A549 (cell line): ENCODE results near the gene NBR1.

Source experiments
- ATOH8 ChIP-seq: fragments of 250-450 bp; sonication (Bioruptor Pico); IDR thresholded peaks from 2 replicates; pipeline ENCODE4 v1.5.0; 2020; ENCODE audit warnings: low read depth, mild to moderate bottlenecking, moderate library complexity
- EHMT2 ChIP-seq: fragments of 200-600 bp; sonication (generic); IDR thresholded peaks from 2 replicates; pipeline ENCODE4 v1.6.1; 2016; ENCODE audit warnings: antibody characterized with exemption, low read depth, mild to moderate bottlenecking, moderate library complexity
- ESRRA ChIP-seq: fragments of 150-350 bp; IDR thresholded peaks from 2 replicates; pipeline ENCODE4 v1.6.1; 2014; ENCODE audit warnings: mild to moderate bottlenecking, low read length, borderline replicate concordance
- KDM1A ChIP-seq: fragments of 200-600 bp; sonication (generic); IDR thresholded peaks from 2 replicates; pipeline ENCODE4 v1.6.1; 2016; ENCODE audit warnings: low read depth, mild to moderate bottlenecking
- MAX ChIP-seq: IDR thresholded peaks from 2 replicates; pipeline ENCODE4 v1.6.1; 2012
- PHF8 ChIP-seq: fragments of 200-600 bp; sonication (generic); IDR thresholded peaks from 2 replicates; pipeline ENCODE4 v1.6.1; 2016; ENCODE audit warnings: low read depth, mild to moderate bottlenecking, antibody characterized with exemption, moderate library complexity, borderline replicate concordance
- POLR2A ChIP-seq: IDR thresholded peaks from 2 replicates; pipeline ENCODE4 v1.6.1; 2012; ENCODE audit warnings: mild to moderate bottlenecking, low read length
- RAD21 ChIP-seq, 2 experiments: fragments of >200 bp in 1 of 2; sonication (Bioruptor Twin) in 1 of 2; formaldehyde crosslinking in 1 of 2; IDR thresholded peaks in 1 of 2; conservative IDR thresholded peaks in 1 of 2; 2 replicates in 1 of 2; 3 replicates in 1 of 2; pipeline ENCODE4 v1.6.1; 2012 to 2018; ENCODE audit warnings: inconsistent platforms in 1 of 2
- REST ChIP-seq: fragments of 200-600 bp; sonication (generic); IDR thresholded peaks from 2 replicates; pipeline ENCODE4 v1.6.1; 2016; ENCODE audit warnings: antibody characterized with exemption, mild to moderate bottlenecking, moderate library complexity
- ZNF302 ChIP-seq: fragments of 250-450 bp; sonication (Bioruptor Pico); IDR thresholded peaks from 2 replicates; pipeline ENCODE4 v1.9.0; 2021; ENCODE audit warnings: inconsistent platforms, mild to moderate bottlenecking, moderate library complexity
- TF ChIP-seq, protein P1 (sequence below): fragments of >200 bp; sonication (Bioruptor Twin); formaldehyde crosslinking; IDR thresholded peaks from 3 replicates; pipeline ENCODE4 v1.5.1; 2016
- TF ChIP-seq, protein P2 (sequence below): fragments of 150-350 bp; IDR thresholded peaks from 2 replicates; pipeline ENCODE4 v1.6.1; 2014; ENCODE audit warnings: low read depth, mild to moderate bottlenecking, low read length

GRCh38 chr17:43220511-43221125, 49.6 kb downstream of the NBR1 start:
- TF ChIP-seq ATOH8 (CRISPR knock-in tag) (no peak), POLR2A (no peak), EHMT2 (no peak), MAX (no peak), PHF8 (no peak), RAD21 (conservative IDR thresholded peaks at IDR 0.05 in 1 of 2, IDR thresholded peaks at IDR 0.05 in 1 of 2) (no peak), REST (no peak), ZNF302 (no peak), KDM1A (no peak), ESRRA (no peak)
- TF ChIP-seq, protein P1, sequence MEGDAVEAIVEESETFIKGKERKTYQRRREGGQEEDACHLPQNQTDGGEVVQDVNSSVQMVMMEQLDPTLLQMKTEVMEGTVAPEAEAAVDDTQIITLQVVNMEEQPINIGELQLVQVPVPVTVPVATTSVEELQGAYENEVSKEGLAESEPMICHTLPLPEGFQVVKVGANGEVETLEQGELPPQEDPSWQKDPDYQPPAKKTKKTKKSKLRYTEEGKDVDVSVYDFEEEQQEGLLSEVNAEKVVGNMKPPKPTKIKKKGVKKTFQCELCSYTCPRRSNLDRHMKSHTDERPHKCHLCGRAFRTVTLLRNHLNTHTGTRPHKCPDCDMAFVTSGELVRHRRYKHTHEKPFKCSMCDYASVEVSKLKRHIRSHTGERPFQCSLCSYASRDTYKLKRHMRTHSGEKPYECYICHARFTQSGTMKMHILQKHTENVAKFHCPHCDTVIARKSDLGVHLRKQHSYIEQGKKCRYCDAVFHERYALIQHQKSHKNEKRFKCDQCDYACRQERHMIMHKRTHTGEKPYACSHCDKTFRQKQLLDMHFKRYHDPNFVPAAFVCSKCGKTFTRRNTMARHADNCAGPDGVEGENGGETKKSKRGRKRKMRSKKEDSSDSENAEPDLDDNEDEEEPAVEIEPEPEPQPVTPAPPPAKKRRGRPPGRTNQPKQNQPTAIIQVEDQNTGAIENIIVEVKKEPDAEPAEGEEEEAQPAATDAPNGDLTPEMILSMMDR = no peak
- TF ChIP-seq, protein P2, sequence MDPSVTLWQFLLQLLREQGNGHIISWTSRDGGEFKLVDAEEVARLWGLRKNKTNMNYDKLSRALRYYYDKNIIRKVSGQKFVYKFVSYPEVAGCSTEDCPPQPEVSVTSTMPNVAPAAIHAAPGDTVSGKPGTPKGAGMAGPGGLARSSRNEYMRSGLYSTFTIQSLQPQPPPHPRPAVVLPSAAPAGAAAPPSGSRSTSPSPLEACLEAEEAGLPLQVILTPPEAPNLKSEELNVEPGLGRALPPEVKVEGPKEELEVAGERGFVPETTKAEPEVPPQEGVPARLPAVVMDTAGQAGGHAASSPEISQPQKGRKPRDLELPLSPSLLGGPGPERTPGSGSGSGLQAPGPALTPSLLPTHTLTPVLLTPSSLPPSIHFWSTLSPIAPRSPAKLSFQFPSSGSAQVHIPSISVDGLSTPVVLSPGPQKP = no peak
